HL-60/S4 treated with retinoic acid at 250 ng/mL for 4 days and 3 days (cell line): ENCODE data around the gene PTPRN2.

Source experiments
- in situ Hi-C: fragments of 300-500 bp; cut with MboI; formaldehyde crosslinking; loops from 2 replicates; pipeline ENCODE4 v1.7.0; 2022; ENCODE audit warnings: low sequenced_read_pairs

Gene PTPRN2

DNA sequence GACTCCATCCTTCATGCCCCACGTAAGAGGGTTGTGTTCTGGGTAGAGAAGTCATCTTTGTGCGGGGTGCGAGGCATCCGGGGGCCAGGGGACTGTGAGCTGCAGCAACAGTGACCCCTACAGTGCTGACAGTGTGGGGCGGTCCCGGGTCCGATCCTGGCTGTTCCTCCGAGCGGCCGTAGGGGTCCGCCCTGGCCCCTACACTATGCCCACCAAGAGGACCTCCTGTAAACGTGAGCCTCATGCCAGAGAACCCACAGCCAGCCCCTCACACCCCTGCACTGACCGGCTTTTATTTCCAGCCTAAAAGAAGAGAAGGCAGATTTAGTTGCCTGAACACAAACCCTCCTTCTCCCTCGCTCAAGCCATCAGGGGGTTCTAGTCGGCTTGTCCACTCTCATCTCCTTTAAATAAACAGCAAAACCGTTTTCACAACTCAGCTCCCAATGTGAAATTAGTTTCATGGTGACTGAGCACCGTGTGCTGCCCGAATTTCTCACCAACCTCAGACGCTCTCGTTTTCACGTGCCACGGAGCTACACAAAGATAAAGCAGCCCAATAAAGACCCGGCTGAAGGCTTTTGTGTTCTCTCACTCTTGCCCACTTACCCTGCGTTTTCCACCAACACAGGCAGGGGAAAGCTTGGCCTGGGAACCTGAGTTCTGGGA is 588.6 kb downstream of the PTPRN2 start:
- in situ Hi-C loops = no loop called here

GRCh38 chr7:157997471-157997870 is 590.2 kb downstream of the PTPRN2 start:
- in situ Hi-C loops = no loop called here

DNA sequence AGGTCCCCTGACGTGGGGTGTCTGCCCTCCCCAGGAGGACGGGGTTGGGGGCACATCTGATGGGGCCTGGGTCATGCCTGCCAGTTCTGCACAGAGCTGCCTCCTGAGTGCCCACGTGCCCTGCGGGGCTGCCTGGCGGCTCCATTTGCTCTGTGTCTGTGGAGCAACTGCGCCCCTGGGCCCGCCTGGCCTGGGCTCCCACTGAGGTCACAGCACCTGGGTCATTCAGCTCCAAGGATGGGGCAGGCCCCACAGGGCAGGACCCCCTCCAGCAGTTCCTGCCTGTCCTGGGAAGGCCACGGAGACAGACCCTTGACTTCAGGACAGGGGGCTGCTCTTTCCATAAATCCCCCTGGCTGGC is 590.6 kb downstream of the PTPRN2 start:
- in situ Hi-C loops = no loop called here

DNA sequence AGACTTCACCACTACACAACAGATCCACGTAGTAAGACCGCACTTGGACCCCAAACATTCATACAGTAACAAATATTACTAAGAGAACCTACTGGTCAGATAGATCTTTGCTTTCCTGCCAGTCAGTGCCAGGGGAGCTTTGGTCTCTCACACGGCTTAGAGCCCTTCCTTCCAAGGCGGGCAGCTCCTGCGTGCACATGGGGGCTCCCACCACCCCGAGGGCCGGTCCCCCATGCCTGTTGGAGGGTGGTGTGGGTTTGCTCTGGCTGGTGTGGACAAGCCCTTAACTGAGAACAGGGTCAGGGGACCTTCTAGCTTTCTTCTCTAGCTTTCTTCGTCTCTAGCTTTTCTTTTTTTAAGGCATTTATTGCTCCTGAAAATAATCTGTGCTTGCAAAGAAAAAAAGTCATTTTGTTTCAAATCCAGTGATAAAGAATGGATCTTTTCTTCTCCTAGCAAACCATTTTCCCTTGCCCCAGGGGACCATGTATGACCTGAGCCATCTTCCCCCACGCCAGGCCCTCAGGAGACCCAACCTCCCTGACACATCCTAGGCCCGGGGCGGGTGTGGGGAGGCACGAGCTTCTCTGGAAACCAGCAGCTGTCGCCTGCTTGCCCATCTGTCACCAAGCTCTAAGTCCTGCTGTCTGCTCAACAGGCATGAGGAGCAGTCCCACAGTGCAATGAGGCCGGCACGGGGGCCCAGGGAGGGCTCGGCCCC is 591.1 kb downstream of the PTPRN2 start:
- in situ Hi-C loops = no loop called here

DNA sequence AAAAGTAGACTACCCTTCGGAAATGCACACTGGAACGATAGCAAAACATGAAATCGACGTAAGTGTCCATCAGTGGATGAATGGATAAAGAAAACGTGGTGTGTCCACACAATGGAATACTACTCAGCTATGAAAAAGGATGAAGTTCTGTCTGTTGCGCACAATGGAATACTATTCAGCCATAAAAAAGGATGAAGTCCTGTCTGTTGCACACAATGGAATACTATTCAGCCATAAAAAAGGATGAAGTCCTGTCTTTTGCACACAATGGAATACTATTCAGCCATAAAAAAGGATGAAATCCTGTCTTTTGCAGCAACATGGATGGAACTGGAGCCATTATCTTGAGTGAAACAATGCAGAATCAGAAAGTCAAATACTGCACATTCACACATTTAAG is 591.8 kb downstream of the PTPRN2 start:
- in situ Hi-C loops = no loop called here

- in situ Hi-C loops = no loop called here
These were observed 593.3 kb downstream of the PTPRN2 start for GRCh38 chr7:157994319-157994718.

GRCh38 chr7:157993406-157994105 is 594.1 kb downstream of the PTPRN2 start:
- in situ Hi-C loops = no loop called here

- in situ Hi-C loops = no loop called here
These were observed 595.0 kb downstream of the PTPRN2 start for GRCh38 chr7:157992511-157993160.

DNA sequence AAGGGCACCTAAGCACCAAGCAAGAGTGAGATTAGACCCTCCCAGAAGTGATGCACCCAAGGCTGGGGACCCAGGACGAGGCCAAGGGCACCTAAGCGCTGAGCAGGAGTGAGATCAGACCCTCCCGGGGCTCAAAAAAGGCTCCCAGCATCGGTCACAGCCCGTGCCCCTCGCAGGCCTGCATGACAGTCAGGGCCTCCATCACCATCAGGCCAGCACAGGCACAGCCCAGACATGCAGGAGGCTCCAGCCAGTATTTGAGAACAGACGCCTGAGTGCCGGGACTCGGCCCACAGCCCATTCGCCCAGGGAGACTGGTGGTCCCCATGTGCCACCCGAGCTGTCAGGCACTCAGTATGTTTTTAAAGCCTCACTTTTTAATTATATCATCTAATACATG is 595.9 kb downstream of the PTPRN2 start:
- in situ Hi-C loops = no loop called here

- in situ Hi-C loops = no loop called here
These were observed 596.3 kb downstream of the PTPRN2 start for GRCh38 chr7:157991351-157991750.

GRCh38 chr7:157990881-157991250 is 596.8 kb downstream of the PTPRN2 start:
- in situ Hi-C loops = no loop called here

DNA sequence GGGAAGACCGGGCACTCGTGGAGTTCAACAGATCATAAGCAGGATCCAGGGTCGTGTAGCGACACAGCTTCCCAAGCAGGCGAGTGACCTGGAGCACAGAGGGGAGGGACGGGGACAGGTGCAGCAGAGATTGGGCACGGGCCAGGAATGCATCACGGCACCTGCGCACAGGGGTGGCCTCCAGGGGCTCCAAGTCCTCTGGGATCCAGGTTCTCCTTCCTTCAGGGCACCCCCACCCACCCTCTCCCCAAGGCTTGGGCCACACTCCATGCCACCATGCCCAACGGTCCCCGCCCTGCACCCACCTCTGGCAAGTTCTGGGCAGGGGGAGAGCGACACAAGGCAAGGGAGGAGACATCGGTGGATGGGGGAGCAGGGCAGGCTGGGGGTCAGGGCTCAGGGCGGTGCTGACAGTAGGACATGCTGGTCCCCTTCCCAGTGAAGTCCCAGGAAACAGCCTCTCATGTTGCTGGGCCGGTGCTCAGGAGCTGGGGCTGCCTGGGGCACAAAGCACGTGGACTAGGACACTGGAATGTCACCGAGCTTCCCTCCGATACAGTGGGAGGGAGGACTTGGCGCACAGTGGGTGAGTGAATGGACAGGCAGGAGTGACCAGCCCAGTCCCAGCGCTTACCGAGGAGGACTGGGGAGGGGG is 597.3 kb downstream of the PTPRN2 start:
- in situ Hi-C loops = no loop called here

GRCh38 chr7:157989589-157989988 is 598.0 kb downstream of the PTPRN2 start:
- in situ Hi-C loops = no loop called here

DNA sequence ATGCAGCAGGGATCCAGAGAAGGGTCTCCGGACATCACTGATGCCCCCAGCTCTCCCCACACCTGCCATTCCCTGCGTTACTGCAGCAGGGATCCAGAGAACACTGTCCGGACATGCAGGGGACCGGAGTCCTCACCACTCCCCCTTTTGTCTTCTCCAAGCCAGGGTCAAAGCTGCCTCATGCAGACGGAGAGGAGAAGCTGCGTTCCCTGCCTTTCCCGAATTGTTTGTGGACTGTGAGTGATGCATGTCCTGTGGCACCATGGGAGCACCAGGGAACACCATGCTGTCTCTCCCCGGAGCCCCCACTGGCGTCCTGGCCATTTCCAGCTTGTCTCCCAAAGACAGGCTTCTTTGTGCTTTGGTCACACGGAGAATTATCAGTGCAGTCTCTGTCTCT is 599.7 kb downstream of the PTPRN2 start:
- in situ Hi-C loops = no loop called here

DNA sequence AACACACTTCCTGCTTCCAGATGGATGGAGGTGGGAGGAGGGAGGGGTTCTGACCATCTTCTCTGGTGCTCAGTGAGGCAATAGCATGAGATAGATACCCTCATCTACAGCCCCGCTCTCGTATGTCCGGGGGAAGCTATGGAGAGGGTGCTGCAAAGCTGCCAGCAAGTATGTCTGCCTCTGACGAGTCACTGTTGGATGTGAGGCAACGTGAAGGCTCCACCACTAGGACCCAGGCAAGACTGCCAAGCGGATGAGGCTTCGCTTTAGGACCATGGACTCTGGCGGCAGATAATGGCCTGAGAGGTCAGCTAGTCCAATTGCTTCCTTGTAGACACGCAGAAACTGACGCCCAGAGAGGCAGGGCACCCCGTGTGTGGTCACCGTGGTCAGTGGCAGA is 601.6 kb downstream of the PTPRN2 start:
- in situ Hi-C loops = no loop called here

GRCh38 chr7:157985636-157986035 is 602.0 kb downstream of the PTPRN2 start:
- in situ Hi-C loops = no loop called here

DNA sequence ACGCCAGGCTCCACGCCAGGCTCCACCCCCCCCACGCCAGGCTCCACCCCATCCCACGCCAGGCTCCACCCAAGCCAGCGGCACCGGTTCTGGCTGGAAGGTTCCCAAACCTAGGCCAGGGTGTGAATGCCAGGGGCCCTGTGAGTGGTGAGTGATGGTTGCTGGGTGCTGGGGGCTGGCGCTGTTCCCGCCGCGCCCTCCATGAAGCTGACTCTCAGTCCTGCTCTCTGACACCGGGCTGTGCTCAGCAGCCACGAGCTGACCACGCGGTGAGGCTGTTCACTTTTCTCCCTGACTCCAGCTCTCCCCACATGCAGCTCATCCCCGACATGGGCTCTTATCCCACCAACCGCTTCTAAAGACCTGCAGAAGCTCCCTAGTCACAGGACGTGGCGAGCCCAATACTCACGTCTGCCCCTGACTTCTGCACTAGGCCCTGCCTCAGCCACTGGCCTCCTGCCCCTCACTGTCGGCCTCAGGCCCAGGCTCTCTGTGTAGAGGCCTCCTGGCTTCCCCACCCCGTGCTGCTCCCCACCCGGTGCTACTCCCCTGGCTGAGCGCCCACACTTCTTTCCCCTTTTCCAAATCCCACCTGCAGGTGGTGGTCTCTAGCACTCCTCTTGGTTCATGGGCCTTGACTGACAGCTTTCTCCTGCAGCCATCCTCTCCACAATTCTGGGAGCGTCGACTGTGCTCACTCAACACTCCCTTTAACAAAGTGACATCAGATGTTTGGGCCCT is 603.0 kb downstream of the PTPRN2 start:
- in situ Hi-C loops = no loop called here

DNA sequence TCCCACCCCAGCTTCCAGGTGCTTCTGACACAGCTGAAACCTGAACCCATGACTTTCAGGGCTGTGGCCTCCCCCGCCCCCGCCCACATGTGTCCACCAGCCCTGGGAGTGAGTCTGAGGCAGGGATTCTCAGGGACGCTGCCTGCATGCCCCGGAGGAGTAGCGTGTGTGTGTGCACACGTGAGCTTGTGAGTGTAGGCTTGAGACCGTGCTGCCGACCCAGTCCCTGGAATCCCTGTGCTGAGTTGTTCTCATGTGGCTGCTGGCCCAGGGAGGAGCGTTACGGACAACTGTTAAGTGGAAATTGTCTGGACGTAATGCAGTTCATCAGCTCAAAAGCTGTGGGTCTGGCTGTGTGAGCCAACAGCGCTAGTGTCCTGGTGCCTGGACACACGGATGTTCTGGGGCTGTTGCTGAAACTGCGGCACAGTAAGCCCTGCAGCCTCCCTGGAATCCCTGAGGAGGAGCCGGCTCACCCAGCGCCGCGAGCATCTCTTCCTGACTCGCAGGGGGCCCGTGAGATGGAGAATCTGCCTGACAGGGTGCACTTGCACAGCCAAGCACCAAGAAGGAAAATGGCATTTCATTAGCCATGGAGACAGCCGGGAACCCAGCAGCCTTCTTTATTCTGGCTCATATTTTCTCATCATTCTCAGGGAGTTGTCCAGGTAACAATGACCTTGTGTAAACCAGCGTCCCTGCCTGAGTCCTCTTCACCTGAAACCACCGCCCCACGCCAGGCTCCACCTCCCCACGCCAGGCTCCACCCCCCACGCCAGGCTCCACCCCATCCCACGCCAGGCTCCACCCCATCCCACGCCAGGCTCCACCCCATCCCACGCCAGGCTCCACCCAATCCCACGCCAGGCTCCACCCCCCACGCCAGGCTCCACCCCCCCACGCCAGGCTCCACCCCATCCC is 603.9 kb downstream of the PTPRN2 start:
- in situ Hi-C loops = no loop called here

DNA sequence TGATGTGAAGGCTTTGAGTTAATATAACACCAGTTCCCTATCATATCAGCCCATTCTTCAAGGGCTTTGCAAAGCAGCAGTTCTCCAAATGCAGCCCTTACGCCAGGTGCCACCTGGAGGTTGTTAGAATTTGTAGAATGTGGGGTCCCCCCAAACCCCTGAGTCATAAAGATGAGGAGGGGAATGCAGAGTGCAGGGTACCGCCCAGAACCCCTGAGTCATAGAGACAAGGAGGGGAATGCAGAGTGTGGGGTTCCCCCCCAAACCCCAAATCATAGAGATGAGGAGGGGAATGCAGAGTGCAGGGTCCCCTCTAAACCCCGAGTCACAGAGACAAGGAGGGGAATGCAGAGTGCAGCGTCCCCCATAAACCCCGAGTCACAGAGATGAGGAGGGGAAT is 605.8 kb downstream of the PTPRN2 start:
- in situ Hi-C loops = no loop called here
